ENCODE results near the gene C1orf21. TPM values are rescaled to one million over a fixed set of nuclear protein-coding genes. Genes with fewer than 3 reads are reported as not detected.

The C1orf21 gene
- total RNA-seq, 4 donors from 2014 or later = 24.0 to 43.0 (median 40.3) TPM

- DNase-seq (ENCODE audit: low spot score) (no peak), ATAC-seq (ENCODE audit: low FRiP score) (no peak)
- no peak for TF ChIP-seq CTCF (IDR thresholded peaks at IDR 0.05)
Measured at GRCh38 chr1:184392067-184392466, 5.2 kb downstream of the C1orf21 start.

GRCh38 chr1:184392779-184393522, 6.1 kb downstream of the C1orf21 start:
- ATAC-seq (ENCODE audit: low FRiP score) = no peak
- TF ChIP-seq CTCF (IDR thresholded peaks at IDR 0.05) = no peak
- DNase-seq (ENCODE audit: low spot score) = no peak

GRCh38 chr1:184393962-184394361, 7.1 kb downstream of the C1orf21 start:
- DNase-seq (ENCODE audit: low spot score) (no peak), ATAC-seq (ENCODE audit: low FRiP score) (no peak)

GRCh38 chr1:184395370-184395769, 8.5 kb downstream of the C1orf21 start:
- TF ChIP-seq CTCF (IDR thresholded peaks at IDR 0.05) = no peak
- no peak for DNase-seq (ENCODE audit: low spot score)
- no peak for ATAC-seq (ENCODE audit: low FRiP score)

More at GRCh38 chr1:184393962-184394361, 7.1 kb downstream of the C1orf21 start:
- TF ChIP-seq CTCF (IDR thresholded peaks at IDR 0.05) = no peak

GRCh38 chr1:184395937-184396480, 9.2 kb downstream of the C1orf21 start:
- no peak for TF ChIP-seq CTCF (IDR thresholded peaks at IDR 0.05)
- DNase-seq (ENCODE audit: low spot score) = no peak
- ATAC-seq (ENCODE audit: low FRiP score) = no peak

GRCh38 chr1:184399192-184399847, 12.5 kb downstream of the C1orf21 start:
- DNase-seq (ENCODE audit: low spot score) (no peak), ATAC-seq (ENCODE audit: low FRiP score) (no peak)
- TF ChIP-seq CTCF (IDR thresholded peaks at IDR 0.05) = no peak

Data from omental fat pad (tissue), 4 donors.